Activated T-helper 1 cell treated with anti-CD3 and anti-CD28 coated beads, Interleukin-12 subunit alpha, Interleukin-12 subunit beta, Interleukin-2, Interleukin-4 antibody, amounts not matched to agents 30 ng/mL and 10 ng/mL and 1 ng/mL, durations not matched to agents 14 hours and 24 hours and 36 hours (primary cell): ENCODE data around the gene HIRA. TPM values are rescaled to one million over a fixed set of nuclear protein-coding genes. Genes with fewer than 3 reads are reported as not detected.
"Not testable (repeated sequence)": the region's sequence is repeated elsewhere in the genome, so short reads cannot be mapped to it uniquely, and the experiment has no call there.

Experiments
- DNase-seq: peaks from one replicate; pipeline ENCODE4 v3.0.0; 2021; ENCODE audit warnings: low spot score
- H3K27ac Mint-ChIP-seq: one replicate; pipeline ENCODE4 v1.8.0; 2021; ENCODE audit warnings: mild to moderate bottlenecking, mixed read lengths
- H3K27me3 Mint-ChIP-seq: one replicate; pipeline ENCODE4 v1.8.0; 2022; ENCODE audit warnings: mild to moderate bottlenecking, moderate library complexity, mixed read lengths; ENCODE audit not compliant: insufficient read depth
- H3K36me3 Mint-ChIP-seq: one replicate; pipeline ENCODE4 v1.8.0; 2021; ENCODE audit warnings: low read depth, mixed read lengths
- H3K4me1 Mint-ChIP-seq: one replicate; pipeline ENCODE4 v1.8.0; 2021; ENCODE audit warnings: low read depth, mixed read lengths
- H3K4me3 Mint-ChIP-seq: one replicate; pipeline ENCODE4 v1.8.0; 2021; ENCODE audit warnings: mild to moderate bottlenecking, moderate library complexity, mixed read lengths
- H3K9me3 Mint-ChIP-seq: one replicate; pipeline ENCODE4 v1.8.0; 2021; ENCODE audit warnings: mixed read lengths
- intact Hi-C: fragments of 100-400 bp; cut with micrococcal nuclease; formaldehyde crosslinking; loops from one replicate; pipeline ENCODE4 v1.15.1; 2024
- total RNA-seq: library from RNA; stranded (reverse); gene quantifications from 2 replicates; pipeline ENCODE4 v1.2.3, GENCODE V29; 2022

HIRA gene
- total RNA-seq, 1 donor from 2014 or later, result 46.0 TPM

DNA sequence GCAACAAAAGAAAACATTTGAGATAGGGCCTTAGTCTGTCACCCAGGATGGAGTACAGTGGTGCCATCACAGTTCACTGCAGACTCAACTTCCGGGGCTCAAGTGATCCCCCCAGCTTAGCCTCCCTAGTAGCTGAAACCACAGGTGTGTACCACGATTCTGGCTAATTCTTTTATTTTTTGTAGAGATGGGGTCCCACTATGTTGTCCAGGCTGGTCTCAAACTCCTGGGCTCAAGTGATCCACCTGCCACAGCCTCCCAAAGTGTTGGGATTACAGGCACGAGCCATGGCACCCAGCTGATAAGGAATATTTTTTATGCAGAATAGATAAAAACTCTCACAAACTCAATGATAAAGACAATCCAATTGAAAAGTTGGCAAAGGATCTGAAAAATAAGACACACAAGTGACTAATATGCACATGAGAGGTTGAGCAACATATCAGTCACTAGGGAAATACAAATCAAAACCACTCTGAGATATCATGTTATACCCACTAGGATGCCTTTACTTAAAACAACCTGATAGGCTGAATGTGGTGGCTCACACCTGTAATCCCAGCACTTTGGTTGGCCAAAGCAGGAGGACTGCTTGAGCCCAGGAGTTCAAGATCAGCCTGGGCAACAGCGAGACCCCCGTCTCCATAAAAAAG, 106.1 kb downstream of the HIRA start:
- intact Hi-C loops, result no loop called here
- Mint-ChIP-seq H3K4me1 (no peaks in the 10 kb centered on the region), H3K9me3 (peaks cover 9% of the 10 kb centered on the region), H3K4me3 (no peak overlapping the region), H3K27me3 (no peaks in the 10 kb centered on the region), H3K36me3 (peaks cover 21% of the 10 kb centered on the region), H3K27ac (no peak overlapping the region)
- no peak for DNase-seq

DNA sequence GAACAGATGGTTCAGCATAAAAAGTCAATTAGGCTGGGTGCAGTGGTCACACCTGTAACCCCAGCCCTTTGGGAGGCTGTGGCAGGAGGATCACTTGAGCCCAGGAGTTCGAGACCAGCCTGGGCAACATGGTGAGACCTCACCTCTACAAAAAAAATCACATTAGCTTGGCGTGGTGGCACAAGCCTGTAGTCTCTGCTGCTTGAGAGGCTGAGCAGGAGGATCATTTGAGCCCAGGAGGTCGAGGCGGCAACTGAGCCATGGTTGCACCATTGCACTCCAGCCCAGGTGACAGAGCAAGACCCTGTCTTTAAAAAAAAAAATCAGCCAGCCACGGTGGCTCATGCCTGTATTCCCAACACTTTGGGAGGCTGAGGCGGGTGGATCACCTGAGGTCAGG, 108.1 kb downstream of the HIRA start:
- H3K27me3 Mint-ChIP-seq, H3K4me3 Mint-ChIP-seq, H3K4me1 Mint-ChIP-seq, H3K27ac Mint-ChIP-seq, H3K36me3 Mint-ChIP-seq, DNase-seq, intact Hi-C loops: not testable (repeated sequence)
- peaks cover 13% of the 10 kb centered on the region for H3K9me3 Mint-ChIP-seq

DNA sequence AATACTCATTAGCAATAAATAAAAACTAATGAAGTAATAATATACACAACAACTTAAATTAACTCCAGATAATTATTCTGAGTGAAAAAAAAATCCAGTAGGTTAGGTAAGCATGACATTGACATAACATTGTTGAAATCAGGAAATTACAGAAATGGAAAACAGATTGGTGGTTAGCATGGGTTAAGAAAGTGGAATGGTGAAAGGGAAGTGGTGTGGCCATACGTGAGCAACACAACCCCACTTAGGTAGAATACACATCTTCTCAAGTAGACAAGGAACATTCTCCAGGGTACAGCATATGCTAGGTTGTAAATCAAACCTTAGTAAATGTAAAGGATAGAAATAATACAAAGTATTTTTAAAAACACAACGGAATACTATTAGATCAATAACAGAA, 109.8 kb downstream of the HIRA start:
- Mint-ChIP-seq H3K27me3 (no peaks in the 10 kb centered on the region), H3K27ac (no peak overlapping the region), H3K36me3 (peaks cover 2% of the 10 kb centered on the region), H3K4me1 (no peaks in the 10 kb centered on the region), H3K9me3 (peaks cover 23% of the 10 kb centered on the region), H3K4me3 (no peak overlapping the region)
- no peak for DNase-seq
- intact Hi-C loops, result no loop called here

DNA sequence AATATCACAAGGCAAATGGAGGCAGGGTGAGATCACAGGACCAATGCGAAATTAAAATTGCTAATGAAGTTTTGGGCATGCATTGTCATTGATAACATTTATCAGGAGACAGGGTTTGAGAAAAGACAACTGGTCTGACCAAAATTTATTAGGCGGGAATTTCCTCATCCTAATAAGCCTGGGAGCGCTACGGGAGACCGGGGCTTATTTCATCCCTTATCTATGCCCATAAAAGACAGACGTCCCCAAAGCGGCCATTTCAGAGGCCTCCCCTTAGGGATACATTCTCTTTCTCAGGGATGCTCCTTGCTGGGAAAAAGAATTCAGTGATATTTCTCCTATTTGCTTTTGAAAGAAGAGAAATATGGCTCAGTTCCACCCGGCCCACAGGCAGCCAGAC, 111.4 kb downstream of the HIRA start:
- intact Hi-C loops, H3K36me3 Mint-ChIP-seq, H3K27me3 Mint-ChIP-seq, H3K4me3 Mint-ChIP-seq, H3K27ac Mint-ChIP-seq, H3K4me1 Mint-ChIP-seq, DNase-seq: not testable (repeated sequence)
- H3K9me3 Mint-ChIP-seq, result peaks cover 33% of the 10 kb centered on the region

DNA sequence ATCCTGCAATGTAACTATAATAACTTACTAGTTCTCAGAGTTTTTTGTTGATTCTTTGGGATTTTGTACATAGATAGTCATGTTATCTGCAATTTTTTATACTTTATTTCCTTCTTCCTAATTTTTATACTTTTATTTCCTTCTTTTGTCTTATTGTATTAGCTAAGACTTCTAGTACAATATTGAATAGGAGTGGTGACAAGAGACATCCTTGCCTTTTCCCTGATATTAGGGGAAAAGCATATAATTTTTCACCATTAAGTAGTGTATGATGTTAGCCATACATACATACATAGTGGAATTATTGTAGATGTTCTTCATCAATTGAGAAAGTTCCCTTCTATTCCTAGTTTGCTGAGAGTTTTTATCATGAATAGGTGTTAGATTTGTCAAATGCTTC, 112.3 kb downstream of the HIRA start:
- H3K36me3 Mint-ChIP-seq, result no peaks in the 10 kb centered on the region
- no peaks in the 10 kb centered on the region for H3K4me1 Mint-ChIP-seq
- no peak overlapping the region for H3K27ac Mint-ChIP-seq
- intact Hi-C loops, result no loop called here
- no peak overlapping the region for H3K4me3 Mint-ChIP-seq
- H3K9me3 Mint-ChIP-seq, result peaks cover 35% of the 10 kb centered on the region
- DNase-seq, result no peak
- H3K27me3 Mint-ChIP-seq, result no peaks in the 10 kb centered on the region

DNA sequence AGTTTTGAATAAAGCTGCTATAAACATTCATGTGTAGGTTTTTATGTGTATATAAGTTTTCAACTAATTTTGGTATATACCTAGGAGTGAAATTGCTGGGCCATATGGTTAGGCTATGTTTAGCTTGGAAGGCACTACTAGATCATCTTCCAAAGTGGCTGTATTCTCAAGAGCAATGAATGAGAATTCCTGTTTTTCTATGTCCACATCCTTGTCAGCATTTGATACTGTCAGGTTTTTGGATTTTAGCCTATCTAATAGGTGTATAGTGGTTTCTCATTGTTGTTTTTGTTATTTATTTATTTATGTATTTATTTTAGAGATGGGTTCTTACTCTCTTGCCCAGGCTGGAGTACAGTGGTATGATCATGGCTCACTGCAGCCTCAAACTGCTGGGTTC, 113.7 kb downstream of the HIRA start:
- H3K36me3 Mint-ChIP-seq, result no peaks in the 10 kb centered on the region
- DNase-seq, result no peak
- intact Hi-C loops, result no loop called here
- H3K9me3 Mint-ChIP-seq, result peaks cover 39% of the 10 kb centered on the region
- no peak overlapping the region for H3K27ac Mint-ChIP-seq
- no peaks in the 10 kb centered on the region for H3K27me3 Mint-ChIP-seq
- H3K4me3 Mint-ChIP-seq, result no peak overlapping the region
- no peaks in the 10 kb centered on the region for H3K4me1 Mint-ChIP-seq

DNA sequence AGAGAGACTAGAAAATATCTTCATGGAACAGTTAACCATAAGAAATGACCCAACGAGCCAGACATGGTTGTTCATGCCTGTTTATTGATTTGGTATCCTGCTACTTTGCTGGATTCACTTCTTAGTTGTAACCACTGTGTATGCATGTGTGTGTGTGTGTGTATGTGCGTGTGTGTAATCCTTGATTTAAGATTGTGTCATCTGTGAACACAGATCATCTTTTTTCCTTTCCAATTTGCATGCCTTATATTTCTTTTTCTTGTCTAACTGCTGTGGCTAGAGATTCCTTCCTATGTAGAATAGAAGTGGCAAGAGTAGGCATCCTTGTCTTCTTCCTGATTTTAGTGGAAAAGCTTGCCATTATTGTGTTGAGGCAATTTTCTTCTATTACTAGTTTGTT, 123.7 kb downstream of the HIRA start:
- no peak overlapping the region for H3K27ac Mint-ChIP-seq
- DNase-seq, result no peak
- no peaks in the 10 kb centered on the region for H3K9me3 Mint-ChIP-seq
- no peaks in the 10 kb centered on the region for H3K4me1 Mint-ChIP-seq
- intact Hi-C loops, result no loop called here
- no peaks in the 10 kb centered on the region for H3K36me3 Mint-ChIP-seq
- H3K27me3 Mint-ChIP-seq, result peaks cover 4% of the 10 kb centered on the region
- H3K4me3 Mint-ChIP-seq, result no peak overlapping the region

DNA sequence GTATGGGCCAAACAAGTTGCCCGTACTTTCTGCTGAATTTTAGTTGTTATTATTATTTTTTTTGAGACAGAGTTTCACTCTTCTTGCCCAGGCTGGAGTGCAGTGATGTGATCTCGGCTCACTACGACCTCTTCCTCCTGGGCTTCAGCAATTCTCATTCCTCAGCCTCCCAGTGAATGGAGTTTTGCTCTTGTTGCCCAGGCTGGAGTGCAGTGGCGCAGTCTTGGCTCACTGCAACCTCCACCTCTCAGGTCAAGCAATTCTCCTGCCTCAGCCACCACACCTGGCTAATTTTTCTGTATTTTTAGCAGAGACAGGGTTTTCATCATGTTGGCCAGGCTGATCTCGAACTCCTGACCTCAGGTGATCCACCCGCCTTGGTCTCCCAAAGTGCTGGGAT, 125.0 kb downstream of the HIRA start:
- intact Hi-C loops, H3K27me3 Mint-ChIP-seq, H3K4me1 Mint-ChIP-seq, H3K36me3 Mint-ChIP-seq, H3K9me3 Mint-ChIP-seq, H3K27ac Mint-ChIP-seq, H3K4me3 Mint-ChIP-seq, DNase-seq: not testable (repeated sequence)

DNA sequence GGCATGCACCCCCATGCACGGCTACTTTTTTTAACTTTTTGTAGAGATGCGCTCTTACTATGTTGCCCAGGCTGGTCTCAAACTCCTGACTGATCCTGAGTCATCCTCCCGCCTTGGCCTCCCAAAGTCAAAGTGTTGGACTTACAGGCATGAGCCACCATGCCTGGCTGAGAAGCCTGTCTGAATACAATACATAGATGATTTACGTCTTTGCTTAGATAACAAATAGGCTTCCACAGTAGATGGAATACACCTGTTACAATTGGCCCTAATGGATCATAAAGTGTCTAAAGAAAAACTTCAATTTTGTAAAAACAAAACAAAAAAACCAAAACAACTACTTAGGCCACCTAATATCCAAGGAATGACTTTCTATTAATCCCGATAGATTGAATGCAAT, 127.0 kb downstream of the HIRA start:
- peaks cover 4% of the 10 kb centered on the region for H3K27me3 Mint-ChIP-seq
- no peaks in the 10 kb centered on the region for H3K9me3 Mint-ChIP-seq
- no peak overlapping the region for H3K27ac Mint-ChIP-seq
- DNase-seq, result no peak
- H3K4me3 Mint-ChIP-seq, result no peak overlapping the region
- no peaks in the 10 kb centered on the region for H3K4me1 Mint-ChIP-seq
- H3K36me3 Mint-ChIP-seq, result no peaks in the 10 kb centered on the region
- intact Hi-C loops, result no loop called here

DNA sequence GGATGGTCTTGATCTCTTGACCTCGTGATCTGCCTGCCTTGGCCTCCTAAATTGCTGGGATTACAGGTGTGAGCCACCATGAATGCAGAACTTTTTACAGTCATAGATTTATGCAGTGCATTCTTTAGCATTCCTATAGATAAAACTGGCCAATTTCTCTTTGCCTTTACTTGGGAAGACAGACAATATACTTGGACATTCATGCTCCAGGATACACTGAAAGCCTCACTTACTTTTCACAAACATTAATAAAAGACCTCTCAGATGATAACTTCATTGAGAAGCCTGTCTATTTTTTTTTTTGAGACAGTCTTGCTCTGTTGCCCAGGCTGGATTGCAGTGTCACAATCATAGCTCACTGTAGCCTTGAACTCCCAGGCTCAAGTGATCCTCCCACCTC, 127.7 kb downstream of the HIRA start:
- no peak for DNase-seq
- Mint-ChIP-seq H3K36me3 (no peaks in the 10 kb centered on the region), H3K9me3 (no peaks in the 10 kb centered on the region), H3K4me3 (no peak overlapping the region), H3K27ac (no peak overlapping the region), H3K4me1 (no peaks in the 10 kb centered on the region), H3K27me3 (peaks cover 4% of the 10 kb centered on the region)
- intact Hi-C loops, result no loop called here

DNA sequence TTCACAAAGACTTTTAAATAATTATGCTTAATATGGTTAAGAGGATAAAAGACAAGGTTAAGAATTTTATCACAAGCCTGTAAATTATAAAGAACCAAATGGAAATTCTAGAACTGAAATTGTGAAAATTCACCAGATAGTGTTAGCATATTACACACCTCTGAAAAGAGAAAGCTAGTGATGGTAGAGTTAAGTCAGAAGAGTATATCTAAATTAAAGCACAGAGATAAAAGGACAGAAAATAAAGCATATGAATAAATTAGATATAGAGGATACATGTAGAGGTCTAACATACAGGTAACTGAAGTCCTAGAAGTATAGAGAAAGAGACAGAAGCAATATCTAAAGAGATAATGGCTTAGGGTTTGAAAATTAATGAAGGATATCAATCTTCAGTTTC, 135.8 kb downstream of the HIRA start:
- peaks cover 10% of the 10 kb centered on the region for H3K4me1 Mint-ChIP-seq
- no peak overlapping the region for H3K27ac Mint-ChIP-seq
- H3K36me3 Mint-ChIP-seq, result no peaks in the 10 kb centered on the region
- no peak overlapping the region for H3K4me3 Mint-ChIP-seq
- DNase-seq, result no peak
- no peaks in the 10 kb centered on the region for H3K9me3 Mint-ChIP-seq
- intact Hi-C loops, result no loop called here
- peaks cover 4% of the 10 kb centered on the region for H3K27me3 Mint-ChIP-seq

DNA sequence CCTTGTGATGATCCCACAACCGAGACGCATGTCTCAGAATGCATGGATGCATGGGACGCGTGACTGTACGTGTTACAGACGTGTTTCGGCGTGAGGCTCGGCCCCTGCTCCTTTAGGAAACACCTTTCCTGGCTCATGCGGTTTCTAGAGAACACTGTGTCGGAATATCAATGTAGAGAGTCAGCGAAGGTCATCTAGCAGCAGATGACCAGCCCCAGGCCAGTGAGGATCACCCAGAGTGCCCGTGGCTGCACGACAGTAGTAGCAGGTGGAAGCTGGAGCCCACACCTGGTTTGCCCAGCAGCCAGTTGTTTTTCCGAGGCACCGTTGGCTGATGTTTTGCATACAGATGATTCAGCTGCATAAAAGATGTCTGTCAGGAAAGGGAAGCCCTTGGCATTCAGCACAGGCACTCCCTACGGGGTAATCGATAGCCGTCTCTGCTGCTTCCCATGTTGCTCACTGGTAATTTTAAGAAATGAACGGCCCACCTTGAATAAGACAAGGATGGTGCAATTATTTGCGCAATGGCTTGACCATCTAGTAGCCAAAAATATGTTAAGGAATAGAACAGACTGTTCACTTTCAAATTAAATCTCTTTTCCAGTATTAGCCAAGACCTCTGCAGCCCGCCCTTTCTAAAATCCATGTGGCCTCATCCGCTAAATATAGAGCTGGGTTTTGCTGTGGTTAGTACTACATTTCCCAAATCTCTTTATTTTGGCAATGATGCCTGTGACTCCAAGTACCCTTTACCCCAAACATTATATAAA, 138.9 kb downstream of the HIRA start:
- DNase-seq, result no peak
- peaks cover 33% of the 10 kb centered on the region for H3K27me3 Mint-ChIP-seq
- no peaks in the 10 kb centered on the region for H3K36me3 Mint-ChIP-seq
- no peak overlapping the region for H3K27ac Mint-ChIP-seq
- H3K4me3 Mint-ChIP-seq, result peak overlapping the region; percentile 91
- H3K9me3 Mint-ChIP-seq, result no peaks in the 10 kb centered on the region
- peaks cover 24% of the 10 kb centered on the region for H3K4me1 Mint-ChIP-seq
- intact Hi-C loops, result loop anchor here (1.0 to 5.0 kb wide), 3 partner anchors 140 to 425 kb away; partner anchors contain the start of genes DGCR2, HIRA and MRPL40

DNA sequence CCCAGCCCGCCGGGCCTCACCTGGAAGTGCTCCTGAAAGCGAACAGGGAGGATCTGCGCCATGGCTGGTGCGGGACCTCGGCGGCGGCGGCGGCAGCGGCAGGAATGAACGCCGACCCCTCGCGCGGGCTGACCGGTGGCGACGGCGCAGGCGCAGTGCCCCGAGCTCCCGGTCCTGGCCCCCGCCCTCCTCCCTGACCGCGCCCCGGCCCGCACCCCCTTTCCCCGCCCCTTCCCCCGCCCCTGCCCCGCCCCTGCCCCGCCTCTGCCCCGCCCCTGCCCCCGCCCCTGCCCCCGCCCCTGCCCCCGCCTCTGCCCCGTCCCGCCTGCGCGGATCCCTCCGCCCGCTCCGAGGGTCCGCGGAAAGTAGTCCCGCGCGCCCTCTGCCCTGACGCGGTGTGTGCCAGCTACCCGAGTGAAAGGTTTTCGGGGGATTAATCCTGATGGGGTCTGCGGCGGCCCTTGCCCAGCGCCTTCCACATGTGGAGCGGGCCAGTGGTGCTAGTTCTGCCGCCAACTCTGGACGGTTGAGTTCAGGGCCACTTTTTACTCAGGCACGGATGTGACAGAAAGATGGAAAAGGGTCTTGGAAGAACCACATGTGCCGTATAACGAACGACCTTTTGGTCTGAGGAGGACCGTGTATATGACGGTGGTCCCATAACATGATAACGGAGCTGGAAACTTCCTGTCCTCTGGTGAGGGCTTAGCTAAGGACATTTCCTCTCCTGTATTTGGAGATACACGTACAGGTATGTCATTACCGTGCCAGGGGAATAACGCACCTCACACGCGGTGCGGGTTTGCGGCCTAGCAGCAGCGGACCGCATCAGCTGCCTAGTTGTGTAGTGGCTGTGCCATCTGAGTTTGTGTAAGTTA, 139.7 kb downstream of the HIRA start, which contains the start of gene CLTCL1:
TSS of gene CLTCL1 (minus strand) at position 140 of the 878 bp plus-strand sequence. CDS start at position 62, 78 bp downstream.
- H3K27ac Mint-ChIP-seq, result peak within 1 kb of the TSS; percentile 88
- H3K36me3 Mint-ChIP-seq, result no peaks in the 10 kb centered on the region
- intact Hi-C loops, result loop anchor here (1.0 to 5.0 kb wide), 3 partner anchors 140 to 425 kb away; partner anchors contain the start of genes DGCR2, HIRA and MRPL40
- peak; percentile 66 for DNase-seq
- H3K9me3 Mint-ChIP-seq, result no peaks in the 10 kb centered on the region
- H3K4me1 Mint-ChIP-seq, result peaks cover 24% of the 10 kb centered on the region
- peaks cover 41% of the 10 kb centered on the region for H3K27me3 Mint-ChIP-seq
- peak within 1 kb of the TSS; percentile 91 for H3K4me3 Mint-ChIP-seq
